ENCODE results near the gene TAC4.

DNA sequence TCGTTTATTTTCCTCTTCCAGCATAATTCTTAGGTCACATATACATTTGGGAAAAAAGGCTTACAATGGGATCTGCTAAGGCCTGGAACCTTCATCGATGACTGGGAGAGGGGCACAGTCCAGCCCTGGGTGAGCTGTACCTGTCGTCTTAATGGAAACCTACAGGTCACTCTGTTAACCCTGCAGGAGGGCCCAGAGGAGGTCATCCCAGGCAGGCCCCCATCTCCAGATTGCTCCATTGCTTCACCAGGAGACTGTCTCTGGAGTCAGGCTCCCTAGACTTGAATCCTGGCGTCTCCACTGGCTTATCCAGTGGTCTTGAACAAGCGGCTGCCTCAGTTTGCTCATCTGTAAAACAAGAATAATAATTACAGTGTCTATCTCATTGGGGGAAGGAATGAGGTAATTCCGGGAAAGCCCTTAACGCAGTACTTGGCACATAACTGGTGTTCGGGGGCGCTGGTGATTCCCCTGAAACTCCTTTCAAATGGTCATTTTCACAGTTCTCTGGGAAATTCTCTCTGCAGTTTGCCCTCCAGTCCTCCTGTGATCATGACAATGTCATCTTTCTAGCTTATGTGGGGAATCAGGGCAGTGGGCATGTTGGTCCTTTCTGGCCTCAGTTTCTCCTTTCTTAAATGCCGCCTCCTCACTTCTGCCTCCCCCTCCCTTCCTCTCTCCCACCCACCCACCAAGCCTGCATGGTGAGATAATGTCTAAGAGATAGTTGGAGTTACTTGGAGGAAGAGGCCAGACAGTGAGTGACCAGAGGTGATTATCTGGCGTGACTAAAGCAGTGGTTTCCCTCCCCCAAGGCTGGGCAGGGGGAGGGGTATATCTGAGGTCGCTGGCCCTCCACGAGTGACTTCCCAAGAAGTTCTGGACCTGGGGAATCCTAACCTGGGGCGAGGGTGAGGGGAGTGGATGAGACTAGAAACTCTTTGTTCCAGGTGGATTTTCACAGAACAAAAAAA is 31.3 kb upstream of the TAC4 start:
- TF ChIP-seq, protein P1, sequence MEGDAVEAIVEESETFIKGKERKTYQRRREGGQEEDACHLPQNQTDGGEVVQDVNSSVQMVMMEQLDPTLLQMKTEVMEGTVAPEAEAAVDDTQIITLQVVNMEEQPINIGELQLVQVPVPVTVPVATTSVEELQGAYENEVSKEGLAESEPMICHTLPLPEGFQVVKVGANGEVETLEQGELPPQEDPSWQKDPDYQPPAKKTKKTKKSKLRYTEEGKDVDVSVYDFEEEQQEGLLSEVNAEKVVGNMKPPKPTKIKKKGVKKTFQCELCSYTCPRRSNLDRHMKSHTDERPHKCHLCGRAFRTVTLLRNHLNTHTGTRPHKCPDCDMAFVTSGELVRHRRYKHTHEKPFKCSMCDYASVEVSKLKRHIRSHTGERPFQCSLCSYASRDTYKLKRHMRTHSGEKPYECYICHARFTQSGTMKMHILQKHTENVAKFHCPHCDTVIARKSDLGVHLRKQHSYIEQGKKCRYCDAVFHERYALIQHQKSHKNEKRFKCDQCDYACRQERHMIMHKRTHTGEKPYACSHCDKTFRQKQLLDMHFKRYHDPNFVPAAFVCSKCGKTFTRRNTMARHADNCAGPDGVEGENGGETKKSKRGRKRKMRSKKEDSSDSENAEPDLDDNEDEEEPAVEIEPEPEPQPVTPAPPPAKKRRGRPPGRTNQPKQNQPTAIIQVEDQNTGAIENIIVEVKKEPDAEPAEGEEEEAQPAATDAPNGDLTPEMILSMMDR (IDR thresholded peaks at IDR 0.05; ENCODE audit: insufficient read depth, low read length, poor library complexity, severe bottlenecking), result no peak
- TF ChIP-seq EZH2phosphoT487 (conservative IDR thresholded peaks at IDR 0.05; ENCODE audit: low read length), result no peak

Data from SU-DHL-6 (cell line).